HepG2 (cell line): ENCODE data around the gene ESYT1. TPM values are rescaled to one million over a fixed set of nuclear protein-coding genes. Genes with fewer than 3 reads are reported as not detected.
A peak's percentile ranks its signal among the peaks of the same experiment; 100 is the strongest.

Experiments used
- ATM ChIP-seq: fragments of 450-650 bp; IDR thresholded peaks from 2 replicates; pipeline ENCODE4 v1.7.1; 2017; ENCODE audit warnings: mild to moderate bottlenecking, borderline replicate concordance
- DNMT1 ChIP-seq: sonication (generic); formaldehyde crosslinking; IDR thresholded peaks from 2 replicates; pipeline ENCODE4 v1.5.1; 2020; ENCODE audit warnings: mild to moderate bottlenecking, missing genetic modification reagents
- FOXA1 ChIP-seq, 2 experiments: fragments of 450-650 bp in 1 of 2; sonication (generic) in 1 of 2; formaldehyde crosslinking in 1 of 2; IDR thresholded peaks; 2 replicates each; pipeline versions ENCODE4 v1.4.0 to v1.6.1; 2016 to 2020; ENCODE audit warnings: missing genetic modification reagents in 1 of 2
- IRF2 ChIP-seq: IDR thresholded peaks from 2 replicates; pipeline ENCODE4 v1.6.1; 2018; ENCODE audit warnings: missing genetic modification reagents, missing compliant biosample characterization
- JUNB ChIP-seq: sonication (generic); formaldehyde crosslinking; IDR thresholded peaks from 2 replicates; pipeline ENCODE4 v1.8.0; 2022; ENCODE audit warnings: missing genetic modification reagents, mild to moderate bottlenecking, borderline replicate concordance
- KDM2A ChIP-seq: sonication (generic); formaldehyde crosslinking; IDR thresholded peaks from 2 replicates; pipeline ENCODE4 v1.4.0; 2020; ENCODE audit warnings: low read depth, missing genetic modification reagents, borderline replicate concordance
- PHF8 ChIP-seq: sonication (generic); formaldehyde crosslinking; IDR thresholded peaks from 2 replicates; pipeline ENCODE4 v1.5.0; 2020; ENCODE audit warnings: missing genetic modification reagents
- SALL1 ChIP-seq: sonication (generic); formaldehyde crosslinking; IDR thresholded peaks from 2 replicates; pipeline ENCODE4 v1.8.0; 2022; ENCODE audit warnings: mild to moderate bottlenecking, missing genetic modification reagents
- SP2 ChIP-seq: sonication (generic); formaldehyde crosslinking; IDR thresholded peaks from 2 replicates; pipeline ENCODE4 v1.5.1; 2020; ENCODE audit warnings: mild to moderate bottlenecking, missing genetic modification reagents
- ZNF256 ChIP-seq: sonication (generic); formaldehyde crosslinking; conservative IDR thresholded peaks from 2 replicates; pipeline ENCODE4 v1.4.0; 2020; ENCODE audit warnings: missing genetic modification reagents
- ZNF501 ChIP-seq: sonication (generic); formaldehyde crosslinking; IDR thresholded peaks from 2 replicates; pipeline ENCODE4 v1.5.1; 2020; ENCODE audit warnings: mild to moderate bottlenecking, moderate library complexity, missing genetic modification reagents
- polyA plus RNA-seq, 8 experiments: library from polyadenylated mRNA; depleted of rRNA in 3 of 8; stranded (reverse) in 7 of 8; unstranded in 1 of 8; fragments of >200 nt; fragmentation: Illumina TruSeq in 4 of 8; extraction: Trizol in 4 of 8; gene quantifications; 2 replicates each; pipeline versions ENCODE4 v1.2.1 to v1.2.3, GENCODE V29; 2011 to 2016; ENCODE audit warnings: low read depth in 4 of 8, missing spikeins in 1 of 8, mixed read lengths in 1 of 8; ENCODE audit not compliant: insufficient read depth in 1 of 8
- total RNA-seq, 5 experiments: library from RNA; depleted of rRNA; stranded (reverse); fragments of >200 nt; fragmentation: Illumina TruSeq; extraction: Trizol; gene quantifications; 2 replicates each; pipeline ENCODE4 v1.2.3, GENCODE V29; 2016; ENCODE audit warnings: low read depth in 1 of 5
- TF ChIP-seq, protein P1 (sequence below): sonication (generic); formaldehyde crosslinking; IDR thresholded peaks from 2 replicates; pipeline ENCODE4 v1.5.1; 2020; ENCODE audit warnings: missing genetic modification reagents, mild to moderate bottlenecking, borderline replicate concordance
- TF ChIP-seq, protein P2 (sequence below): sonication (generic); formaldehyde crosslinking; conservative IDR thresholded peaks from 2 replicates; pipeline ENCODE4 v1.4.0; 2020; ENCODE audit warnings: missing genetic modification reagents
- TF ChIP-seq, protein P3 (sequence below): sonication (generic); formaldehyde crosslinking; IDR thresholded peaks from 2 replicates; pipeline ENCODE4 v1.5.0; 2020; ENCODE audit warnings: missing genetic modification reagents, mild to moderate bottlenecking, borderline replicate concordance
- TF ChIP-seq, protein P4 (sequence below): sonication (generic); formaldehyde crosslinking; IDR thresholded peaks from 2 replicates; pipeline ENCODE4 v1.5.1; 2020; ENCODE audit warnings: missing genetic modification reagents, mild to moderate bottlenecking, borderline replicate concordance
- TF ChIP-seq, protein P5 (sequence below): sonication (generic); formaldehyde crosslinking; IDR thresholded peaks from 2 replicates; pipeline ENCODE4 v1.5.1; 2020; ENCODE audit warnings: mild to moderate bottlenecking, missing genetic modification reagents
- TF ChIP-seq, protein P6 (sequence below): sonication (generic); formaldehyde crosslinking; IDR thresholded peaks from 2 replicates; pipeline ENCODE4 v1.8.0; 2022; ENCODE audit warnings: mild to moderate bottlenecking, missing genetic modification reagents, moderate library complexity

The ESYT1 gene
- total and polyA plus RNA-seq, 2 of the 13 experiments (the other 11 are each of a cell fraction or from before 2014, with no cell fraction given) = 66.9 to 71.0 TPM

DNA sequence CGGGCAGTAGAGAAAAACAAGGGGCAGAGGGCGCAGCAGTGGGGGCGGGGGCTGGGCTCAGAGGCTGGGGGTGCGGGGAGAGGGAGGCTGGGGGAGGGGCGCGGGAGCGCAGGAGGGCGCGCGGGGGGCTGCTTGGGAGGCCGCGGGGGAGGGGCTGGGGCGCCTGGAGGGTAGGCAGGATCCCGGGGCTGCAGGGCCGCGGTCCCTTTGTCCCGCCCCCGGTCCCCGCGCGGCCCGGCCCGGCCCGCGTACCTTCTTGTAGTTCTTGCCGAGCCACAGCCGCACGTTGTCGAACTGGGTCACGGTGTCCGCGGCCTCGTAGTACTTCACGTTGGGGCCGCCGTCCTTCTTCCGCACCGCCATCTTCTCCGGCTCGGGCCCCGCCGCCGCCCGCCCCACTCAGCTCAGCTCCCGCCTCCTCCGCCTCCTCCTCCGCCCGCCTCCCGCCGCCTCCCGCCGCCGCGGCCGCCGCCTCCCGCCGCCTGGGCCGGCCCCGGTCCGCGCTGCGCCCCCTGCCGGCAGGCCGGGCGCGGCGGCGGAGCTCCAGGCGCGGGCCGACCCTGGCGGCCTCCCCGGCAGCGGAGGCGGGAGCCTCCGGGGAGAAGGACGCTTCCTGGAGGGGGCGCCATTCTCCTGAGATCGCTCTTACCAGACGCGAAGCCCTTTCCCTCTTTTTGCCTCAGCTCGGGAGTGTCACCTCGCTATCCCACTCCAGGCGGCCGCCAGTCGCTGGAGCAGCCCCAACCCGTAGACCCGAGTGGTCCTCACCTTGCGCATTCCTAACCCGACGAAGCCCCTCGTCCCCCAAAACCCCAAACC is 61.2 kb downstream of the ESYT1 start, which contains the start of gene SMARCC2 (continued):
- no peak for TF ChIP-seq KDM2A (CRISPR knock-in tag)
- TF ChIP-seq, protein P1, sequence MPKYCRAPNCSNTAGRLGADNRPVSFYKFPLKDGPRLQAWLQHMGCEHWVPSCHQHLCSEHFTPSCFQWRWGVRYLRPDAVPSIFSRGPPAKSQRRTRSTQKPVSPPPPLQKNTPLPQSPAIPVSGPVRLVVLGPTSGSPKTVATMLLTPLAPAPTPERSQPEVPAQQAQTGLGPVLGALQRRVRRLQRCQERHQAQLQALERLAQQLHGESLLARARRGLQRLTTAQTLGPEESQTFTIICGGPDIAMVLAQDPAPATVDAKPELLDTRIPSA = no peak
- TF ChIP-seq, protein P2, sequence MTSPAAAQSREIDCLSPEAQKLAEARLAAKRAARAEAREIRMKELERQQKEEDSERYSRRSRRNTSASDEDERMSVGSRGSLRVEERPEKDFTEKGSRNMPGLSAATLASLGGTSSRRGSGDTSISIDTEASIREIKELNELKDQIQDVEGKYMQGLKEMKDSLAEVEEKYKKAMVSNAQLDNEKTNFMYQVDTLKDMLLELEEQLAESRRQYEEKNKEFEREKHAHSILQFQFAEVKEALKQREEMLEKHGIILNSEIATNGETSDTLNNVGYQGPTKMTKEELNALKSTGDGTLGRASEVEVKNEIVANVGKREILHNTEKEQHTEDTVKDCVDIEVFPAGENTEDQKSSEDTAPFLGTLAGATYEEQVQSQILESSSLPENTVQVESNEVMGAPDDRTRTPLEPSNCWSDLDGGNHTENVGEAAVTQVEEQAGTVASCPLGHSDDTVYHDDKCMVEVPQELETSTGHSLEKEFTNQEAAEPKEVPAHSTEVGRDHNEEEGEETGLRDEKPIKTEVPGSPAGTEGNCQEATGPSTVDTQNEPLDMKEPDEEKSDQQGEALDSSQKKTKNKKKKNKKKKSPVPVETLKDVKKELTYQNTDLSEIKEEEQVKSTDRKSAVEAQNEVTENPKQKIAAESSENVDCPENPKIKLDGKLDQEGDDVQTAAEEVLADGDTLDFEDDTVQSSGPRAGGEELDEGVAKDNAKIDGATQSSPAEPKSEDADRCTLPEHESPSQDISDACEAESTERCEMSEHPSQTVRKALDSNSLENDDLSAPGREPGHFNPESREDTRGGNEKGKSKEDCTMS (CRISPR knock-in tag) = no peak
- TF ChIP-seq ATM = no peak
- no peak for TF ChIP-seq ZNF501 (CRISPR knock-in tag)
- peak; percentile 16; the same call in 1 of the 2 replicates for TF ChIP-seq PHF8 (CRISPR knock-in tag)
- TF ChIP-seq IRF2 (CRISPR knock-in tag) = 0 out of 2 replicates have a peak, but pooled peaks have one; percentile 18
- TF ChIP-seq JUNB (CRISPR knock-in tag) = no peak
- no peak for TF ChIP-seq DNMT1 (CRISPR knock-in tag)
- TF ChIP-seq, protein P3, sequence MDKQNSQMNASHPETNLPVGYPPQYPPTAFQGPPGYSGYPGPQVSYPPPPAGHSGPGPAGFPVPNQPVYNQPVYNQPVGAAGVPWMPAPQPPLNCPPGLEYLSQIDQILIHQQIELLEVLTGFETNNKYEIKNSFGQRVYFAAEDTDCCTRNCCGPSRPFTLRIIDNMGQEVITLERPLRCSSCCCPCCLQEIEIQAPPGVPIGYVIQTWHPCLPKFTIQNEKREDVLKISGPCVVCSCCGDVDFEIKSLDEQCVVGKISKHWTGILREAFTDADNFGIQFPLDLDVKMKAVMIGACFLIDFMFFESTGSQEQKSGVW (CRISPR knock-in tag) = no peak
- no peak for TF ChIP-seq FOXA1 (IDR thresholded peaks at IDR 0.05)
- no peak for TF ChIP-seq FOXA1 (CRISPR knock-in tag; IDR thresholded peaks at IDR 0.05)
- TF ChIP-seq, protein P4, sequence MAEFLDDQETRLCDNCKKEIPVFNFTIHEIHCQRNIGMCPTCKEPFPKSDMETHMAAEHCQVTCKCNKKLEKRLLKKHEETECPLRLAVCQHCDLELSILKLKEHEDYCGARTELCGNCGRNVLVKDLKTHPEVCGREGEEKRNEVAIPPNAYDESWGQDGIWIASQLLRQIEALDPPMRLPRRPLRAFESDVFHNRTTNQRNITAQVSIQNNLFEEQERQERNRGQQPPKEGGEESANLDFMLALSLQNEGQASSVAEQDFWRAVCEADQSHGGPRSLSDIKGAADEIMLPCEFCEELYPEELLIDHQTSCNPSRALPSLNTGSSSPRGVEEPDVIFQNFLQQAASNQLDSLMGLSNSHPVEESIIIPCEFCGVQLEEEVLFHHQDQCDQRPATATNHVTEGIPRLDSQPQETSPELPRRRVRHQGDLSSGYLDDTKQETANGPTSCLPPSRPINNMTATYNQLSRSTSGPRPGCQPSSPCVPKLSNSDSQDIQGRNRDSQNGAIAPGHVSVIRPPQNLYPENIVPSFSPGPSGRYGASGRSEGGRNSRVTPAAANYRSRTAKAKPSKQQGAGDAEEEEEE (CRISPR knock-in tag) = no peak
- TF ChIP-seq, protein P5, sequence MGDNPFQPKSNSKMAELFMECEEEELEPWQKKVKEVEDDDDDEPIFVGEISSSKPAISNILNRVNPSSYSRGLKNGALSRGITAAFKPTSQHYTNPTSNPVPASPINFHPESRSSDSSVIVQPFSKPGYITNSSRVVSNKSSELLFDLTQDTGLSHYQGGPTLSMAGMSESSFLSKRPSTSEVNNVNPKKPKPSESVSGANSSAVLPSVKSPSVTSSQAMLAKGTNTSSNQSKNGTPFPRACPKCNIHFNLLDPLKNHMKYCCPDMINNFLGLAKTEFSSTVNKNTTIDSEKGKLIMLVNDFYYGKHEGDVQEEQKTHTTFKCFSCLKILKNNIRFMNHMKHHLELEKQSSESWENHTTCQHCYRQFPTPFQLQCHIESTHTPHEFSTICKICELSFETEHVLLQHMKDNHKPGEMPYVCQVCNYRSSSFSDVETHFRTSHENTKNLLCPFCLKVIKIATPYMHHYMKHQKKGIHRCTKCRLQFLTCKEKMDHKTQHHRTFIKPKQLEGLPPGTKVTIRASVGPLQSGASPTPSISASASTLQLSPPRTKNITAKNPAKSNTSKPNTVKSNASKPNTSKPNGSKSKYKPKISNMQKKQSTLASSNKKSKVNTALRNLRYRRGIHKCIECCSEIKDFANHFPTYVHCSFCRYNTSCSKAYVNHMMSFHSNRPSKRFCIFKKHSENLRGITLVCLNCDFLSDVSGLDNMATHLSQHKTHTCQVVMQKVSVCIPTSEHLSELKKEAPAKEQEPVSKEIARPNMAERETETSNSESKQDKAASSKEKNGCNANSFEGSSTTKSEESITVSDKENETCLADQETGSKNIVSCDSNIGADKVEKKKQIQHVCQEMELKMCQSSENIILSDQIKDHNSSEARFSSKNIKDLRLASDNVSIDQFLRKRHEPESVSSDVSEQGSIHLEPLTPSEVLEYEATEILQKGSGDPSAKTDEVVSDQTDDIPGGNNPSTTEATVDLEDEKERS = no peak
- TF ChIP-seq SP2 (CRISPR knock-in tag) = no peak
- TF ChIP-seq ZNF256 = no peak
- peak; percentile 38; the same call in 1 of the 2 replicates for TF ChIP-seq SALL1 (CRISPR knock-in tag)
- TF ChIP-seq, protein P6, sequence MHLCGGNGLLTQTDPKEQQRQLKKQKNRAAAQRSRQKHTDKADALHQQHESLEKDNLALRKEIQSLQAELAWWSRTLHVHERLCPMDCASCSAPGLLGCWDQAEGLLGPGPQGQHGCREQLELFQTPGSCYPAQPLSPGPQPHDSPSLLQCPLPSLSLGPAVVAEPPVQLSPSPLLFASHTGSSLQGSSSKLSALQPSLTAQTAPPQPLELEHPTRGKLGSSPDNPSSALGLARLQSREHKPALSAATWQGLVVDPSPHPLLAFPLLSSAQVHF (CRISPR knock-in tag) = no peak
